ENCODE measurements around the gene GRIN2B.
A peak's percentile ranks its signal among the peaks of the same experiment; 100 is the strongest.

The GRIN2B gene

GRCh38 chr12:13981296-13981962, at the start of gene GRIN2B:
Gene GRIN2B, minus strand, starts transcription at chr12:13981602. Its CDS starts 115,394 bp downstream, at chr12:13866208.
- DNase-seq, result peak; percentile 40

DNA sequence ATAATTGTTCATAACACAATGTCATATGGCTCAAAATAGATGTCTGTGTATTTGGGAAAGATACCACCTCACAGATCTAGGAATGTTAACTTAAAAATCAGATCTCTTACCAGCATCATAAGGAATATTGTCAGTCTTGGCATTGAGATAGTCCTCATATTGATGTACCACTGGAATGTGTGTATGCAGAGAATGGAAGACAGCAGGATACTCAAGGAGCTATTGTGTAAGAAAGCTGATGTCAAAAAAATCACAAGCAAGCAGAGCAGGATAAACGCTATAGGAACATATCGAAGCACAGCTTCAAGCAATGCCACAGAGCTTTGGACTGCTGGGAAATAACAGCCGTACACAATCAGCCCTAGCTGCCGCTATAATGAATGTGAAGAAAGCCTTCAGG, 45.1 kb upstream of the GRIN2B start:
- DNase-seq, result no peak

- no peak for DNase-seq
Observed at GRCh38 chr12:14024591-14024990, 43.2 kb upstream of the GRIN2B start.

DNA sequence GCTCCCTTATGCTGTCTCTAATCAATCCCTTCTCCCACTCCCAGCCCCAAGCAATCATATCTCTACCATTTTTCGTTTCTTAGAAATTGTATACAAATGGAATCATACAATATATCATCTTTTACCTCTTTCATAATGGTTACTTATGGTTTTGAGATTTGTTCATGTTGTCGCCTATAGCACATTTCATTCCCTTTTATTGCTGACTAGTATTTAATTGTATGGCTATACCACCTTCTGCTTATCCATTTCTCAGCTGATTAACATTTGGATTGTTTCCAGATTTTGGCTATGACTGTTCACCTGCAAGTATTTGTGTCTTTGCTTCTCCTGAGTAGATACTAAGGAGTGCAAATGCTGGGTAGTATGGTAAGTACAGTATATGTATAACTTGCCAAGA, 36.7 kb upstream of the GRIN2B start:
- no peak for DNase-seq

GRCh38 chr12:14010989-14011388, 29.6 kb upstream of the GRIN2B start:
- DNase-seq, result no peak

GRCh38 chr12:14007639-14008038, 26.2 kb upstream of the GRIN2B start:
- DNase-seq, result no peak

DNA sequence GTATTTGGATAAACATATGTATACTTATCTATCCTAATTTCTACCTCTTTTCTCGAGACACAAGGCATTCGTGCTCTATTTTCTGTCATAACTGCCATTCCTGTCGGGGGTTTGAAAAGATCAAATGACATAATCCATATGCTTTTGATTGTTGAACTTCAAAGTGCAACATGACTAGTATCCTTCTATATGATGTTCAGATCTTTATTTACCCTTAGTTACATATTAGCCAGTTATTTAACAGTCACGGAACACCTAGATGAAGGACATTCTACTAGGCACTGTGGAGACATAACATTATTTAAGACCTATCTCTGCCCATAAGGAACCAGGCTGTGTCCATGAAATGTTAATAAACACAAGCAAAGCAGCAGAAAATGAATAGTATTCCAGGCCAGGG, 11.2 kb upstream of the GRIN2B start:
- DNase-seq, result no peak

DNA sequence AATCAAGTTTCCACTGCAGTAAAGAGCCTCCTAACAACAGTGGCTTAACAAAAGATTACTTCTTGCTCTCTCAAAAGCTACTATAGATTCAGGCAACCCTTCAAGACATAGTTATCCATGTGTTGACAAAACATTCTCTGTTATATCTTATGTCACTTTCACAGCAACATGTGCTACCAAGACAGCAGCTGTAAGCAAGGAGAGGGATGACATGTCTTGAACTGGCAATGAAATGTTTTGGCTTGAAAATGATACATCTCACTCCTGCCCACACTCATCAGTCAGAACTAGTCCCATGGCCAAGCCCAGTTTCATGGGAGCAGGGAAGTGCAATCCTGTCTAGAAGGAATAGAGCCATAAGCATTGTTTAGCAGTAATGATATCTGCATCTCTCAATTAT, 10.7 kb upstream of the GRIN2B start:
- no peak for DNase-seq

GRCh38 chr12:13986031-13986430, 4.6 kb upstream of the GRIN2B start:
- DNase-seq, result no peak

GRCh38 chr12:13981990-13982389, 588 bp upstream of the GRIN2B start:
- peak; percentile 23 for DNase-seq

DNA sequence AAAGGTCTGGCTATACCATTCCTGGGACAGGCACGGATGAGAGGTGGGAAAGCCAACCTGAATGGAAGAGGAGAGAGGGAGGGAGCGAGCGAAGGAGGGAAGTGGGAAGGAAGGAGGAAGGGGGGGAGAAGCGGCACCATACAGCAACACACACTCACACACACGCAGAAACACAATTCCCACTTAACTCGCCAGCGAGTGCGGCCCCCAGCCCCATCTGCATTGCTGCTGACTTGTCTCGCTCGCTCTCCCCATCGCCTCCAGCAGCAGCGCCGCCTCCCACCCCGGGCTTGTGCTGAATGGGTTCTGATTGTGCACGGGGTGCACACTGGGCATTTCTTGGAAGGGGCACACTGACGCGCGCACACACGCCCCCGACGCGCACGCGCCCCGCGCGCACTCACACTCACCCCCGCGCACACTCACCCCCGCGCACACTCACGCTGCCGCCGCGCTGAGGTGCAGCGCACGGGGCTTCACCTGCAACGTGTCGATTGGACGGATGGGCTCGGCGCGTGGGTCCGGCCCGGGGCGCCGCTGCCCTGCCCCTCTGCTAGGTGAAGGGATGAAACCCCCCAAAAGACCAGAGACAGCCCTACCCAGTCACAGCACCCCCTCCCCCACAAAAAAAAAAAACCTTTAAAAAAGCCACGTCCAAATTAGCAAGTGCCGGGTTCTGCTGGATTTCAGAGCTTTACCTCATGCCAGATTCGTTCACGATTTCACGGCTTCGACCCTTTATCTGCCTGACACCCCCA, 685 bp downstream of the GRIN2B start:
- DNase-seq, result peak; percentile 34

- no peak for DNase-seq
Observed at GRCh38 chr12:13979772-13980378, 1.5 kb downstream of the GRIN2B start.

GRCh38 chr12:13978876-13979275, 2.5 kb downstream of the GRIN2B start:
- no peak for DNase-seq

GRCh38 chr12:13976880-13977279, 4.5 kb downstream of the GRIN2B start:
- DNase-seq, result no peak

DNA sequence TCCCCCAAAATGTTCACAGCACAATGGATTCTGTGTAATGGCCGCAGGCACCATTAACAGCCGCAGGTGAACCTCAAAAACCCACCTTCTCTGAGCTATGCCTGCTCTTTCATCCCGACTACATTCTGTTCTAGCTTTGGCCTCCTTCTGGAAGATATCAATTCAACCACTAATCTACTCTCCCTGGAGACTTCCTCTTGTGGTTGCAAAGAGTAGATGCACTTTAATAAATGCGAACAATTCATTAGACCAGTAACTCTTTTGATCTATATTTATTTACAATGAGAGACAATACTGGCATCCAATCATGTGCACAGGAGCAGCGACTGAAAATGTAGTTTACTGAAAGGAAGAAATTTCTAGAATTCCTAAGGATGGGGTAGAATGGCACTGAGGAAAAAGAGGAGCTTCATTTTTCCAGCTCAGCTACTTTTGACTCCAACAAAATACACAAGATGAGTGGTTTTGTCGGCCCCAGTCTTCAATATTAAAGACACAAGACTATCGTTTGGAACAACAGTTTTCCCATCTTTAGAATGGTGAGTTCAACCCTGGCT, 5.3 kb downstream of the GRIN2B start:
- no peak for DNase-seq

DNA sequence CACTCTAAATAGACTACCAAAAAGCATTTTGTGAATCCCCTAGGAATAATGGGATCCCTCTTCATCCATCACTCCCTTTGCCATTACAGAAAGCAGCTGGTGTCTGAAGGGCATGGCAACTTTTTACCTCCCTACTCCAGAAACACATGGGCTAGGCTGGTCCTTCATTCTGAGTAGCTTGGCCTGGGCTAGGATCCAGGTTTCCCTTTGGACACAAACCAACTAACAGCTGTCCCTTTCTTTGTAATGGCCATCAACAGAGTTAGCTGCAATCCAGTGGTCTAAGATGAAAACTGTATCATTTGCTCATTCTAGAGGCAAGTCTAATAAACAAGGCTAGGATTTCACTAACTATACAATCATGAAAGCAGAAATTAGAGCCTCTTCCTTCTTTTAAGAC, 7.4 kb downstream of the GRIN2B start:
- DNase-seq, result no peak

GRCh38 chr12:13970803-13971202, 10.6 kb downstream of the GRIN2B start:
- no peak for DNase-seq

DNA sequence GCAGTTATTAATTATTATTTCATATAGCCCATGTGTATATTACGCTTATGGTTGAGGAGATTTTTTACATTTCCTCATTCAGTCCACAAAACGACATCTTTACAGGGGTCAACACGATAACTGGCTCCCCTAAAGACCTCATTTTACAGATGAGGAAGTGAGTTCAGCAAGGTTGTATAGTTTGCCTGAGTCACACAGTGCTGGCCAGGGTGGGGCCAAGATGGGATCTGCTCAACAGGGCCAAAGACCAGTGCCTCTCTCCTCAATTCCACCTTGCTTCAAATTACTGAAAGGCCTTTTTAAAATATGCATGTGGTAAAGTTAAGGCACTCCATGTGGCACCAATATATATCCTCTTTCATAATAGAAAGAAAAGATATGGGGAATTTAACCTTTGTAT, 13.1 kb downstream of the GRIN2B start:
- DNase-seq, result no peak

DNA sequence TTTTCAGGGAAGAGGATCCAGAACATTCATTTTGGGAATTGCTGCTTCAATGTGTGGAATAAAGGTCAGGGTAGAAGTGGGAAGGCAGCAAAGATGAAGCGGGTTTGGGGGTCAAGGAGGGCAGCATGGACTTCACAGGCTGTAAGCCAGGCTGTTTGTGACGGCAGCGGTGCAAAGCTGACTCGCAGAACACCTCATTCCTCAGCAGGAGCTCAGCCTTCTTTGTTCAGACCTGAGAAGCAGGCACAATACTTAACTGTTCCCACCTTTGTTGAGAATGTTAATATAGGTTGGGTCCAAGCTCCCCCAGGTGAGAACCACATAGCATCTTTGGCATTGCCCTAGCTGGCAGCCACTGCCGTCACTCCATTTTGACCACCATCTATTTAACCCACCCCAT, 16.7 kb downstream of the GRIN2B start:
- DNase-seq, result no peak

DNA sequence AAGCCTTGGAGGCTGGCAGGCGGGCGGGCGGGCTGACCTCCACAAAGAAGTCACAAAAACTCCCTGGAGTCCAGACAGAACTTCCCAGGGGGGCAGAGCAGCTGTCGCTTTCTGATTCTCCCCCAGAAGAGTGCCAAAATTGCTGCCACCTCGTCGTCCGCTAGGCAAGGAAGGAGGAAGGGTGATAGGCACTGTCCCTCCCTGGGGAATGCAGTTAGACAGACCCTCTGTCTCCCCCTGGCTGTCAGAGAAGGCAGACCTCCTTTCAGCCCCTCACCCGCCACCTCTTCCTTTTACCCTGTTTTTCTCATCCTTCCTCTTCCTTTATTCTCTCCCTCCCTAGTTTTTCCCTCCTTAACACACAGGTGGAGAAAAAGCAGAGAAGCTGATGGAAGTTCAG, 18.7 kb downstream of the GRIN2B start:
- peak; percentile 82 for DNase-seq

DNA sequence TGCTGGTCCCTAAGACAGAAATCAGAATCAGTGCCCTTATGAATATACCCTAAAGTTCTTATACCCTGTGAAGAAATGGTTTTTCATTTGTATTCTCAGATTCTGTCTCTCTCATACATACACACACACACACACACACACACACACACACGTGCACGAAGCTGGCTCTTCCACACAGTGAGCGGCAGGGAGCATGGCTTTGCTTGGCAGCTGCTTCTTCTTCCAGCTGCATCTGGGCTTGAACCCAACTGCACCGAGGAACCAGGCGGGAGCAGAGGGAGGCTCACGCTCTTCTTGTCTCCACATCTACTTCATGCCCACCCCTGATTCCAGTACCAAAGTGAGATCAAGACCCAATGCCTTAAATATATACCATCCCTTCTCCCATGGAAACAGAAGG, 19.4 kb downstream of the GRIN2B start:
- DNase-seq, result peak; percentile 62

DNA sequence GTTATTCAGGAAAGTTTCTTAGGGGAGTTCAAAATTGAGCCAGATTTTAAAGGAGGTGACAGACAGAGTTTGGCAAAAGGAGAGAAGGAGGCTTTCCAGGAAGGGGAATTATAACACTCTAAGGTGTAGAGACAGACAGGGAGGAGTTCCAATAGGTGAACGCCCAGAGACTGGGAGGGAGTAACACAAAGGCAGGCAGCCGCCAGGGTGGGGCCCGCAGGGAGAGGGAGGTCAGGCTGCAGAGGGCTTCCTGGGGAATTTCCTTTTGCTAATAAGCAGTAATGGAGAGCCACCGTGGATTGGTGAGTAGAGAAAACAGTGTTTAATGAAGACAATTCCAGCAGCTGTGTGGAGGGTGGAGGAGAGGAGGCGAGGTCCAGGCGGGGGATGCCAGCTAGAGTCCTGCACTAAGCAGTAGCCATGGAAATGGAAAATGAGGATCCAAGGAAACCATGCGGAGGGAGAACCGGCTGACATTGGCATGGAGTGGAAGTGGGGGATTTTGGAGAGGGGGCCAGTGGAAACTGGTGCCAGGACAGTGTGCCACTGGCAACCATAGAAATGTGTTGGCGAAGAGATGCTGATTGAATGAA, 22.2 kb downstream of the GRIN2B start:
- DNase-seq, result peak; percentile 85

DNA sequence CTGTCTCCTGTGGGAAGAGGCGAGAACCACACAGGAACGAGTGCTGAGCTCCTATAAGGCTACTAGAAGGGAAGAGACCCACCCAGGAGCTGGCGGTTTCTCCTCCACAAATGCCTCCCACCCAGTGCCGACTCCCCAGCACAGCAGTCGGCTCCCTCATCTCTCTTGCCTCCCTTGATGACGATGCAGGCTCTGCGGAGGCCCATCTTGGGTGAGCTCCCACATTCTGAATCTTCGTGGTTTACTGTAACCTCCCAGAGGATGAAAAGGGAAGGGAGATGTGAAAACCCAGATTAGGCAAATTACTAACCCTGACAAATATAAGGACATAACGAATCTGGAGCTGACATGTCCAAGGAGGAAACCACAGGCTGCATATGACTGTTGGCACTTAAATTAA, 23.8 kb downstream of the GRIN2B start:
- DNase-seq, result no peak
